Stimulated activated CD8-positive, alpha-beta memory T cell treated with anti-CD3 and anti-CD28 coated beads, Interleukin-12 subunit alpha, Interleukin-12 subunit beta, amount 100 ng/mL, for 4 hours (primary cell): ENCODE data around the gene ABCC8.
"Not testable (repeated sequence)": the region's sequence is repeated elsewhere in the genome, so short reads cannot be mapped to it uniquely, and the experiment has no call there.

Source experiments
- DNase-seq: peaks from one replicate; pipeline ENCODE4 v3.0.0-alpha.2; 2020; ENCODE audit warnings: low read depth

ABCC8 gene

GRCh38 chr11:17428925-17429324 lies 47.7 kb downstream of the ABCC8 start:
- no peak for DNase-seq

- no peak for DNase-seq
These were observed 48.4 kb downstream of the ABCC8 start for GRCh38 chr11:17428261-17428660.

GRCh38 chr11:17426233-17426632 lies 50.4 kb downstream of the ABCC8 start:
- not testable (repeated sequence) for DNase-seq

DNA sequence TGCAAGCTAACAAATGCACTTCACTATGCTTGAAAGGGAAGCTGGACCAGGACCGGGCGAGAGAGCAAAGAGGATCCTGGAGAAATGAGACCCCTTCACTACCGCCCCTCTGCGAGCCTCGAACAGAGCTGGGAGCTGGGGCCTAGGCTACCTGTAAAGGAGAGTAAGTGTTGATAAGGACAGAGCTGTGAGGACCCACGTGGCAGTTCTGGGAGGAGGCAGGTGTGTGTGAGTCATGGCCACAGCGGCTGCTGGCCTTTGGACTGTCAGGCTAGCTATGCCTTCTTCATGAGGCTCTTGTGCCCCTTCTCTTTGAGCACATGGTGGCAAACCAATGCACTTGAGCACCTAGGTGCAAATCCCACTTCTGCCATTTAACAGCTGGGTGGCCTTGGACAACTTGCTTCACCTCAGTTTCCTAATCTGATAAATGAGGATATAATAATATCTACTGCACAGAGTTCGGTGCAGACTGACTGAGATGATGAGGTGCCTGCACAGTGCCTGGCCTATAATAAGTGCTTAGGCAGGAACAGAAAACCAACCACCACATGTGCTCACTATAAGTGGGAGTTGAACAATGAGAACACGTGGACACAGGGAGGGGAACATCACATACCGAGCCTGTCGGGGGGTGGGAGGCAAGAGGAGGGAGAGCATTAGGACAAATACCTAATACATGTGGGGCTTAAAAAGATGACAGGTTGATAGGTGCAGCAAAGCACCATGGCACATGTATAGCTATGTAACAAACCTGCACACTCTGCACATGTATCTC lies 52.9 kb downstream of the ABCC8 start:
- DNase-seq, result no peak

DNA sequence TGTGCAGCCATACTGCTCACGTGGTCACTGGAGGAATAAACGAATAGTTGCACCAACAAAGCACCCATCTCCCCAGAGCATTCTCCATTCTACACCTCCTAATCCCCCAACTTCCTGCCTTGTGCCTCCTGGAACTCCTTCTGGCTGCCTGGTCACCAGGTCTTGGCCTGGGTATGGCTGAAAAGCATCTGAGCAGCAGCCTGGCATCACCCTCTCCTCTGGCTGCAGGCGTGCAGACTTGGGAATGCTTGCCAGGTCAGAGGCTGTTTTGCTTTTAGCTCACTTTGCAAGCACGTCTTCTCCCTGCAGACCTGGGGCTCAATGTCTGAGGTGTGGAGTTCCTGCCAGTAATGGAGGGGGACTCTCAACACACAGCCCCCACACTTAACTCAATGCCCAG lies 54.9 kb downstream of the ABCC8 start:
- no peak for DNase-seq

- DNase-seq, result no peak
These were observed 58.1 kb downstream of the ABCC8 start for GRCh38 chr11:17418444-17419081.

- DNase-seq, result no peak
These were observed 60.2 kb downstream of the ABCC8 start for GRCh38 chr11:17416492-17416891.

GRCh38 chr11:17415523-17416104 lies 61.0 kb downstream of the ABCC8 start:
- DNase-seq, result no peak

- DNase-seq, result no peak
These were observed 61.7 kb downstream of the ABCC8 start for GRCh38 chr11:17414992-17415391.

GRCh38 chr11:17414317-17414737 lies 62.3 kb downstream of the ABCC8 start:
- no peak for DNase-seq

DNA sequence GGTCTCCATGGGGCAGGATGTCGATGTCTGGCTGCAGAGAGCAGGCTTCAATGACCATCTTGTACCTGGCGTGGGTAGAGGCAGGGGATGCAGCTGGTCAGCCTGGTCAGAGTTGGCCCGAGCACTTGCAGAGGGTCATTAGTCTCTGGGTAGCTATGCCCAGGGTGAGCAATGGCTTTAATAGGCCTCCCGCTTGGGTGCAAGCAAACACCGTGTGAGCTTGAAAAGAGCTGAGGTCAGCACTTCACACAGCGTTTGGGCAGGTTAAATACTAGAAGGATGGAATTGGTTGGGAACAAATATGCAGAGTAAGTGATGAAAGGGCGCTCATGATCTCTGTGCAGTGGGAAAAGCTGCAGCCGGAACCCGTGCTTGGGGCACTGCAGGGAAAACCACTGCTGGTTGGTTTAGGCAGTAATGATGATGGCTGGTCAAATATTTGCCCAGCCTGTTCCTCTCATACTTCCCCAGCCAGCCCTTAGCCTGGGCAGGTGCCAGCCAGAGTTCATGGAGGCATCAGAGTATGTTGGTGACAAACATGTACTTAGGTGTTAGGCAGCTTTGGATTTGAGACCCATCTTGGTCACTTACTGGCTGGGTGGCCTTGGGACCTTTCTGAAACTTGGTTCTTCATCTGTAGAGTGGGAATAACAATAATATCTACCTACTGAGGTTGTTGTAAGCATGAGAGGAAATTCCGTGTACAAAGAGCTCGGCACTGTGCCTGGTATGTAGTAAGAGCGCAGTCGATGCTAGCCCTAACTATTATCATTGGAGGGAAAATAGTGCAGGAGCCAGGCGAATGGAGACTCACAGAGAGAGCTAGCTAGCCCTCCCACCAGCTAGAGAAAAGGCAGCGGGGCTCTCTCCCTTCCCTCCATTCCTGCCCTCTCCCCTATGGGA lies 63.0 kb downstream of the ABCC8 start:
- no peak for DNase-seq

DNA sequence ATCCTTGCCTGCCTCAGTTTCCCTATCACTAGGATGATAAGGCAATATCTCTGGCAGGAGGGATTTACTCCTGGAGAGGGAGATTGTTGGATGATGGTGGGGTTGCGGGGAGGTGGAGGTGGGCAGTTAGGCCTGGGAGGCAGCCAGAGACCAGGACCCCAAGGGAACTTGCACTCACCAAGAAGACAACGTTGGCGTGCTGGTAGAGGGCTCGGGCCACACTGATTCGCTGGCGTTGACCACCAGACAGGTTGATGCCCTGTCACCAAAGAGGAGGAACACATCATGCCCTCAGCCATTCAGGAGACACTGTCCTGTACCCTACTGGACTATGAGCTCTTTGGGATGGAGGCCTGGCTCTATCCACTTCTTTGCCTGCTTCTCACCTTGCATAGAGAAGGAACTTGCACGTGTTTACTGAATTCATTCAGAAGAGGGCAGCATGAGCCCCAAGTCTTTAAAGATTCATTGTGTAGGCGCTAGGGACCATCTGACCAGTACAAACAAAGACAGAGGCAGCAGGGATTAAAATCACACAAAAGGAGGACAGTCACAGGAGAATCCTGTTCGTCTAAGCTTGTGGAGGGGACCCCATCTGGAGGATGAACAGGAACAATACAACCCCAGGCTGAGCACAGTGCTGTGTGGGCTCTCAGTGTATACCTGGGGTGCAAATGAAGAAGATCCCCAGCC lies 64.0 kb downstream of the ABCC8 start:
- no peak for DNase-seq

DNA sequence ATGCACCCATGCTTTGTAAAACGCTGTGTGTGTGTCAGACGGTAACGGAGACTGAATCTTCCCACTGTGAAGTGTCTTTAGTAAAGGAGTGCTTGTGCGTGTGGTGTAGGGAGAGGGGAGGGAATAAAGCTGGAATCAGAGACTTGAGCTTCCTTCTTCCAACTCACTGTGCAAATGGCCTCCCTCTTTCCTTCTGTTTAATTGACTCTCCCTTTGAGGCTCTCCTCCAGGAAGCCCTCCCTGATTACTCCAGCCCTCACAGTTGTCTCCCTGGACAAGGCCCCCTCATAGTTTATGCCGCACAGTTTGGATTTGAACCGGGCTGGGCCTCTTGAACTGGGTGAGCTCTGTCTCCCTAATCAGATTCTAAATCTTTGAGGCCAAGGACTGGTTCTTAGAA lies 65.2 kb downstream of the ABCC8 start:
- DNase-seq, result no peak

DNA sequence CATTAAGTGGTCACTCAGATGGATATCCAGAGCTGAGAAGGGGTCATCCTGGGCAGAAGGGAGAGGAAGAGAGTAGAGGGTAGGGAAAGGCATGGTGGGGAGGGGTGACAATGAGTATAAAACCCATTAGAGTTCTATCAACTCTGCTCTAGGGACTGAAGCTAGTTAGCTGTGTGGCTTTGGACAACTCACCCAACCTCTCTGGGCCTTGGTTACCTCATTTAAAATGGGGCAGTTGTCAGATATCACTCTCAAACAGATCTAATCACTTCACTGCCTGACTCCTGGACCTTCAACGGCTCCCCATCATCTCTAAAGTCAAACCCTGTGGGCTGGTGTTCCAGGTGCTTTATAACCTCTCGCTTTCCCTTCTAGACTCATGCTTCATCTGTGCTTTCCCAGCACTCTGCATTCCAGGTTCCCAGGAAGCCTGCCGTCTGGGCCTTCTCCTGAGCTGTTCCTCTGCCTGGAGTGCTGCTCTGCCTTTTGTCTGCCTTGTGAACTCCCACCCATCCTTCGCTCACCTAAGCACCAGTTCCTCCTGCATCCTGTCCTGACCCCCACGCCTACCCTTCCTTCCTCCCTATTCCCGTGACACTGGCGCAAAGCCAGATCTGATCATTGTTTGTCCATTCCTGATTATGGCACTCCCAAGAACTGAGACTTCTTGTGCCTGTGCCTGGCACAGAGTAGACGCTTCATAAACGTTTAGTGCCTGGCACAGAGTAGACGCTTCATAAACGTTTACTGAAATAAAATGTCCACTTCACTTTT lies 65.9 kb downstream of the ABCC8 start:
- DNase-seq, result no peak

DNA sequence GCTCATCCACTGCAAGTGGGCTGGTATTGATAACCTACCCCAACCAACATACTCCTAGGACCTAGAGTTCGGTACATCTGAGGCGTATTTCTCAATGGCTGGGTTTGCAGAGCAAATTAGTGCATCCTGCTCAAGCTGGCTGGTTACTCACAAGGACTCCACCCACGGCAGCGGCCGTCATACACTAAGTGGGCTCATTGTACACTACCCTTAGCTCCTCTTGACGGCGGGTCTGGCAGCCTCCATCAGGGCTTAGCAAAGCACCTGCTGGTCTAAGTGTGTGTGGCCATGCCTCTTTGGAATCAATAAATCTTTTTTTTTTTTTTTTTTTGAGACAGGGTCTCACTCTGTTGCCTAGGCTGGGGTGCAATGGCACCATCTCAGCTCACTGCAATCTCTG lies 68.0 kb downstream of the ABCC8 start:
- DNase-seq, result no peak

DNA sequence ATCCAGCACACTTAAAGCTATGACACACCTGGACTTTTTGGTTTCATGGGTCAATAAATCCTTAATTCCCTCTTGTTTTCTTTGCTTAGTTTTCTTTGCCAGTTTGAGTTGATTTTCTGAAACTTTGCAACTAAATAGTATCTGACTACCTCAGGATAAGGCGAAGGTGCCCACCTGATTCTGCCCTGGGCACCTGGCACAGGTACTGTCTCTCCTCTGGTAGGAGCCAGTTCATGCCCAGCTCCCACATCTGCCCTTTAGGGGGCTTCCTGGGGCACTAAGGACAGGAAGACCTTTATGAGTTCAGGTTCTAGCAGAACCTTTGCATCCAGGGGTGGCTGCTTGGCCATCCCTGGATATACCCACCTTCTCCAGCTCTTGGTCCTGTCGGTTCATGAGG lies 68.6 kb downstream of the ABCC8 start:
- no peak for DNase-seq

GRCh38 chr11:17407575-17407974 lies 69.1 kb downstream of the ABCC8 start:
- no peak for DNase-seq

DNA sequence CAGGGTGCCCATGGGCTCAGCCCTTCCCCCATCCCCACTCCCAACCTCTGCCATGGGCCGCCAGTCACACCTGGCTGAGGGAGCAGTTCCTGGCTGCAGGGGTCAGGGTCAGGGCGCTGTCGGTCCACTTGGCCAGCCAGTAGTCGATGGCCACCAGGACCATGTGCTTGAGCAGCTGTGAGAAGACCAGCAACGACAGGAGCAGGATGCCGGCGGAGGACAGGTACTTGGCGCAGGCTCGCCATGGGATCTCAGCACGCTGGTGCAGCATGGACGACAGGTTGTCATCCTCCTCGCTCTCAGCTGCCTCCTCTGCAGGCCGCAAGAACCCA lies 69.9 kb downstream of the ABCC8 start:
- no peak for DNase-seq

- no peak for DNase-seq
These were observed 70.4 kb downstream of the ABCC8 start for GRCh38 chr11:17406082-17406817.

- DNase-seq, result no peak
These were observed 71.2 kb downstream of the ABCC8 start for GRCh38 chr11:17405232-17406005.
